ENCODE results near the gene RPL5.
"Not testable (repeated sequence)": the region's sequence is repeated elsewhere in the genome, so short reads cannot be mapped to it uniquely, and the experiment has no call there.

Gene RPL5

DNA sequence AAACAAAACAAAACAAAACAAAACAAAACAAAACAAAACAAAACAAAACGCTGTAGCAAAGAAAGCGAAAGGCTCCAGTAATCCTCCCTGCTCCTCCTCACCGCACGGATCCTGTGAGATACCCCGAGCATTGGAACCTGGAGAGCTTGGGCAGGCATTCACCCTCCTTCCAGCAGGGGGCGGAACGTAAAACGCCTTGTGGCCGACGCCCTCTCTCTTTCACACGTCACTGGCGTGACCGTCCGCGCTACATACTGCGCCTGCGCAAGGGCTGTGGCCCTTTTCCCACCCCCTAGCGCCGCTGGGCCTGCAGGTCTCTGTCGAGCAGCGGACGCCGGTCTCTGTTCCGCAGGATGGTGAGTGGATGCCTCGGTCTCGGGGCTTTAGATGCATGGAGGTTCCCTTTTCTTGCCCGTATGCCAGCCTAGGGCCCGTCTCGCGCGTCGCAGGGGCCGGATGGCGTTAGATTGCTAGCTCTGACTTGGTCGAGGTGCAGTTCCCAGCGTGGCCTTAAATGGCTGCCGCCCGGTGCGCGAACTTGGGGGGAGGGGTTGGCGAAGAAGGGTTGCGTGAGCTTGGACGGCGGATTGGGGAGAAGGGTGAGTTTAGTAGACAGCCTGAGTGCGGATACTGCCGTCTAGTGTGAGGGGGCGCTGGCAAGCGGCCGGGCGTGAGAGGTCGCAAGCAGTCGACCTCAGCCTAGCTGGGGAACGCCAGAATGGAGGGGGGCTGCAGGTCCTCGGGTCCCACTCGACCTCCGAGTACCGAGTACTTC, at the start of gene RPL5:
TSS of gene RPL5 (plus strand) at position 279 of the 775 bp plus-strand sequence. CDS start at position 354, 75 bp downstream.
- peak; percentile 97 for DNase-seq (ENCODE audit: low spot score)

DNA sequence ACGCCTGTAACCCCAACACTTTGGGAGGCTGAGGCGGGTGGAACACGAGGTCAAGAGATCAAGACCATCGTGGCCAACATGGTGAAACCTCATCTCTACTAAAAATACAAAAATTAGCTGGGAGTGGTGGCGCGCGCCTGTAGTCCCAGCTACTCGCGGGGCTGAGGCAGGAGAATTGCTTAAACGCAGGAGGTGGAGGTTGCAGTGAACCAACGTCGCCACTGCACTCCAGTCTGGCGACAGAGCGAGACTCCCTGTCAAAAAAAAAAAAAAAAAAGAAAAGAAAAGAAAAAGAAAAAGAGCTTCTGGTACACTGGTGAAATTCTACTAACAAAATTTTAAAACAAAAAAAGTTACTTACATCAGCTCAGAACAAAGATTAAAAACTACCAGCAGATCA, 48.3 kb upstream of the RPL5 start:
- not testable (repeated sequence) for DNase-seq (ENCODE audit: low spot score)

DNA sequence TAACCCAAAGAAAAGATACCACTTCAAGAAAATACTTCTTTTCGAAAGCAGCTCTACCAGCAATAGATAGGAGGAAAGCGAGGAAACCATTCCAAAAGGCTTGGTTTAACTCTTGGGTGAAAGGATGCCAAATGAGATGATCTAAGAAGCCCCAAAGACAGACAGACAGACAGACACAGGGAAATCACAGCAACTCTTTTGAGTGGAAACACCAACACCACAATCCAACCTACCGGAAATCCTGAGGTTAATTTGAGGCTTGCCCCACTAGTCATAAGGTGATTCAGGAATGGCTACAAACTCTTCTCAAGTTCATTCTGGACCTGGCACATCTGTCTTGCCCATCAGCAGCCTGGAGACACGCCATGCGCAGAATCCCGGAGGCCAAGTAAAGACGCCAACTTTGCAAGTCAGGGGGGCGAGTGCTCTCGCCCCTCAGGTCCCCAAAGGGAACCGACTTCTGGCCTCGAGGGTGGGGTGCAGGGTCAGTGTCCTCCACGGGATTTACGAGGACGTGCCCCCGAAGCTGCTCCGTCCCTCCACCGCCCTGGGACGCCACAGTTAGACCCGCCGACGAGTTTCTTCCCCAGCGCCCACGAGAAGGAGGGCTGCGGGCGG, 47.7 kb upstream of the RPL5 start:
- peak; percentile 22 for DNase-seq (ENCODE audit: low spot score)

DNA sequence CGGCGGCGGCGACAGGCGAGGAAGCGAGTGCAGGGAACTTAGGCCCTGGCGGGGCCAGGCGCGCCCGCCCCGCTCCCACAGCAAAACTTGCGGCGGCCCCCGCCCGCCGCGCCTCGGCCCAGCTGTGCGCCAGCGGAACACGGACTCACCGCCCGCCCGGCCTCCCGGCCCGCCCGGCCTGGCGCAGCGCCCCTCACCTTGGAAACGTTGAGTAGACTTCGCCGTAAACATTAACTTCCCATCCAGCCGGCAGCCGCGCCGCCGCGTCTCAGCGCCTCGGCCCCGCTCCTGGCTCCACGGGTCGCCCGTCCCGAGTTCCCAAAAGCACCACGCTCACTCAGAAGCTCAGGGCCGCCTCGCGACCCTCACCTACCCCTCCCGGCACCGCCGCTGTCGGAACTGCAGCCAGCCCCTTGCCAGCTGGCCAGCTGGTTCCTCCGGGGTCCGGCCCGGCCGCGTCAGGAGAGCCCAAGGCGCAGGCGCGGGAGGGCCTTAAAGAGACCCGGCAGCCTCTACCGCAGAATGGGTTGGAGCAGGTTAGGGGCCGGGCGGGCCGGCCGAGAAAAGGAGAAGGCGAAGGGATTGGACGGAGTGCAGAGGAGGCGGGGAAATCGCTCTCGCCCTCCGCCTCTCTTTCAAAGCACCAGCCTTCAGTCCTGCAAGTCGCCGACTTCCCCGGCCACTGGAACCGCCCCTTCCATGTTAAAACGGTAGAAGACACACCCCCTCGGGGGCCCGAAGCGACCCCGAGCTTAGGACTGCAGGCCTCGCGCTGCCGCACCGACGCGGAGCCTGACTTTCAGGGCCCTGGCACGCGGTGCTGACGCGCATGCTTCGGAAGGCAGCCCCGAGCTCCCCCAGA, 47.0 kb upstream of the RPL5 start, which contains the start of gene EVI5:
TSS of gene EVI5 (minus strand) at position 470 of the 862 bp plus-strand sequence. CDS start 48,562 bp downstream, outside the sequence.
- peak; percentile 42 for DNase-seq (ENCODE audit: low spot score)

DNA sequence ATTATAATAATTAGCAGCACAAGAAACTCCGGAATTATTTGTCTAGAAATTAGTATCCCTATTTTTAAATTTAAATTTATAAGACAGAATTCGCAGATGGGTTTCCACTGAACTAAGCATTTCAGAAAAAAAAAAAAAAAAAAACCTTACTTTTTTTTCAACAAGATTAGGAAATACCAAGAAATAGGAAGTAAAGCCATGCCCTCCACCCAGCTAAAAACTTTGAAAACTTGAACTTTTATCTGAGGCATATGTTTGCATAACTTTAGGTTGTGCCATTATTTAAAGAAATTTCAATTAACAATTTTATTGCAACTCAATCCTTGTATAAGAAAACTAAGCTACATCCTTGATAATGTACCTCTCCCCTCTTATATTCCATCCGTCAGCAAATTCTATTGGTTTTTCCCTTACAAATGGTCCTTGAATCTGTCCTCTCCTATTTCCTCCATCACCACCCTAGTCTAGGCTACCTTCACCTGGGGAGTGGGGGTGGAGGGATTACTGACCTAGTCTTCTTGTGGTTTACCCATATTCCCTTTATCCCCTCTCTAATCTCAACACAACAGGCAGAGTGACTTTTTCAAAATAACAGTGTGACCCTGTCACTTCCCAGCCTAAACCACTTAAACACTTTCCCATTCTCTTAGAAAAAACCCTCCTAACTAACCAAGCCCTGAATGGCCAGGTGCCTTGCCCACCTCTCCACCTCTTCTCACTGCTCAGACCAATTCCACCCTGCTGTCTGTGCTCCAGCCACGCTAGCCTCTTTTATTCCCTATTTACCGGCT, 45.5 kb upstream of the RPL5 start:
- no peak for DNase-seq (ENCODE audit: low spot score)

DNA sequence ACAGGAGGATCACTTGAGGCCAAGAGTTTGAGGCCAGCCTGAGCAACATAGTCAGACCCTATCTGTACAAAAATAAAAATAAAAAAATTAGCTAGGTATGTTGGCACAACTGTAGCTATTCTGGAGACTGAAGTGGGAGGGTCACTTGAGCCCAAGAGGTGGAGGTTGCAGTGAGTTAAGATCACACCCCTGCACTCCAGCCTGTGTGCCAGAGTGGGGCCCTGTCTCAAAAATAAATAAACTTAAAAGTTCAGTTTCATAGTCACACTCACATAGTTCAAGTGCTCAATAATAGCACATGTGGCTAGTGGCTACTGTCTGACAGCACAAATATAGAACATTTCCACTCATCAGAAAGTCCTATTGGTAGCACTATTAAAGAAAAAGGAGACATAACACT, 41.8 kb upstream of the RPL5 start:
- no peak for DNase-seq (ENCODE audit: low spot score)

DNA sequence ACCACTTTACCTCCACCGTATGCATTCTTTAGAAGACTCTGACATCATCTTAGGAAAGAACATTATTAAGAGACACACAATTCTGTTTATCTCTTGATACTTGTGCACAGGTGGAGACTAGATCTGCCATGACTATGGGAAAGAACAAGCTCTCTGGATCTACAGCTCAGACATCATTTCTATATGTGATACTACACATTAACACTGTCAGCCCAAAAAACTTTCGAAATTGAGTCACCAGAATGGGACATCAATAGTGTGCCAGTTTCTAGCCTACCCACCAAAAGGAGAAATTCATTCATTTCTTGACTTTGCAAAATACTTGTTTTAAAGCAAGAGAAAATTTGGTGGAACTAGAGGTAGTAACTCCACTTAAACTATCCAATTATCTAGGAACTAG, 41.0 kb upstream of the RPL5 start:
- no peak for DNase-seq (ENCODE audit: low spot score)

DNA sequence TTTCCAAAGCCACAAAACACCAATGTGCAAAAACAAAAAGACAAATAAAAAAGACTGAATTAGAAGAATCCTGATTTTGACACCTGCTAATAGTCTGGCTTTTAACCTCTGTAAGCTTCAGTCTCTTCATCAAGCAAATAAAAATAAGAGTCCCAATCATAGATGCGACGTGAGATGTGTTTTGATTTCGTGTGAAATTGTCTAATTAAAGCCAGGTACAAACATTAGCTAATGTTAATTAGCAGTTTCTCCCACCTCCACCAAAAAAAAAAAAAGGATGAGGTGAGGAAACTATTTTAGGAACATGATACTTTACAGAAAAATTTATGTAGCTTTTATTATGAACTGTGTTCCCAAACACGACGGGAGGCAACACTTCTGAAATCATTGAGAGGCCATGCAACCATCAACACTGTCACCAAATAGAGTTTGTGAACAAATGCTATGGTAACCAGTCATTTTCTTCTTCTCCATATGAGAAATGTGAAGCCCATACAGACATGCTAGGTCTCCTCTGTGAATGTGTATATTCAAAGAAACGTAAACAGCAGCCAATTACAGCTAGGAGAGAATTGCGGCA, 40.3 kb upstream of the RPL5 start:
- no peak for DNase-seq (ENCODE audit: low spot score)

DNA sequence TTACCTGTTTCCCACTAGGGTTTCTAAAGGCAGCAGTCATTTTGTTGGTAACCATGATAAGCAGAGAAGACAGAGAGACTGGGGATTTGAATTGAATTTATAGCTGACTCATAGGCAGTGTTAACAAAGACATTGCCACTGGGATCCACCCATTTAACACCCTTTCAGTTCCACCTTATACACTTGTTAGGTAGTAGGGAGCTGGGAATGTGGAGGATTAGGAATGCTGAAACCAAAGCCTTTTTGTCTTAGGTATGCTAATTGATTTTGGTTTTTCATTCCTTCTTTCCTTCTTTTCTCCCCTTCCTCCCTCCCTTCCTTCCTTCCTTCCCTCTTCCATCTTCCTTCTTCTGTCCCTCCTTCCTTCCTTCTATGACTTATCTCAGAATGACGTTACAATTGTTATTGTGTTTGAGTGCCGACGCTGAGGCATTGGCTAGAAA, 39.5 kb upstream of the RPL5 start:
- DNase-seq (ENCODE audit: low spot score): no peak

DNA sequence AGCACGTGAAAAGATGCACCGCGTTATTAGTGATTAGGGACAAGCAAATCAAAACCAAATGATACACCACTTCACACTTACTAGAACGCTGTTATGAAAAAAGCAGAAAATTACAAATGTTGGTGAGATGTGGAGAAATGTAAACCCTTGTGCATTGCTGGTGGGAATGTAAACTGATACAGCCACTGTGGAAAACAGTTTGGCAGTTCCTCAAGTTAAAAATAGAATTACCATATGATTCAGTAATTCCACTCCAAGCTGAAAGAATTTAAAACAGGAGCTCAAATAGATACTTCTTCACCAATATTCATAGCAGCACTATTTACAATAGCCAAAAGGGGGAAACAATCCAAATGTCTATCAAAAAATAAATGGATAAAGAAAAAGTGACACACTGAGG, 36.7 kb upstream of the RPL5 start:
- DNase-seq (ENCODE audit: low spot score): no peak

DNA sequence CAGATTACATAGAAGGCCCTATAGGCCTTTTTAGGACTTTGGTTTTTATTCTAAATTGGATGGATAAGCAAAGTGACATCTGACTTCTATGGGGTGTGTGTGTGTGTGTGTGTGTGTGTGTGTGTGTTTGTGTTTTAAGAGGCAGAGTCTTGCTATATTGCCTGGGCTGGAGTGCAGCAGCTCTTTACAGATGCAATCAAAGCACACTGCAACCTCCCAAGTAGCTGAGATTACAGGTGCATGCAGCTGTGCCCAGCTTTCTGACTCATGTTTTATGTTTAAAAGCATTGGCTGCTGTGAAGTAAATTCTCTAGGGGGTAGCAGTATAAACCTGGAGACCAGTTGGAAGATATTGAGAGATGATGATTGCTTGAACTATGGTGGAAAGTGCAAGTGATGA, 34.5 kb upstream of the RPL5 start:
- DNase-seq (ENCODE audit: low spot score): no peak

DNA sequence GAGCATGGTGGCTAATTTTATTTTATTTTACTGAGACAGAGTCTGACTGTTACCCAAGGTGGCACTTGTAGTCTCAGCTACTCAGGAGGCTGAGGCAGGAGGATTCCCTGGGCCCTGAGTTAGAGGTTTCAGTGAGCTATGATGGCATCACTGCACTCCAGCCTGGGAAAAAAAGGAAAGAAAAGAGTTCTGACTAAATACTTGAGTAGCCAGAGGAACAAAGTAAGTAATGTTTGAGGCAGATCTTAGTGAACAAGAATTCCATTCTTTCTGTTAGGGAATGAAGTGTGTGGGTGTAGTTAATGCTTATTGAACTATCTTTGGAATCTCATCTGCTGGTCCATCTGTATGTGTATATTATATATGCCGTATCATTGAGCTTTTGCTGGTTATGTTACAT, 33.9 kb upstream of the RPL5 start:
- no peak for DNase-seq (ENCODE audit: low spot score)

DNA sequence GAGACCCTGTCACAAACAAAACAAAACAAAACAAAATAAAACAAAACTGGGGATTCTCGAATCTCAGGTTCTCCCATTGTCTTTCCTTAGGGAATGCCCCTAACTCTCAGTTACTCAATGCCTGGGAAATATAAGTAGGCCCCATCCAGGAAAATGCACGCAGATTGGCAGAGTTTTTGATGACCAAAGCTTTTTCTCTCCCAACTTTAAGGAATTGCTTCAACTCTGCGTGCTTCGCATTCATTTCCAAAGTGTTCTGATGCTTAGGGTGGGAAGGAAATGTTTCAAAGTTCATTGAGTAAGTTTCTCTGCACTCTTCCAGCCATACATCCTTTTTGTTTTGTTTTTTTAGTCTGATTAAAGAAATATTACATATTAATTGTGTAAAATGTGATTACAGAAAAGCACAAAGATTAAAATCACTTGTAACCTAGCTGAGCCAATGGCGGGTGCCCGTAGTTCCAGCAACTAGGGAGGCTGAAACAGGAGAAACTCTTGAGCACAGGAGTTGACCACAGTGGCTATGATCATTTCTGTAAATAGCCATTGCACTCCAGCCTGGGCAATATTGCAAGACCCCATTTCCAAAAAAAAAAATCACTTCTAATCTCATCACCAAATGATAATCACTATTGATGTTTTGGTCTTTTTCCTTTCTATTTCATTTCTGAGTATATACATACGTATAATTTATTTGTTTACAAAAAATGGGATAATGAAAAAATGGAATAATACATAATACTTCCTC, 28.5 kb upstream of the RPL5 start:
- DNase-seq (ENCODE audit: low spot score): no peak

DNA sequence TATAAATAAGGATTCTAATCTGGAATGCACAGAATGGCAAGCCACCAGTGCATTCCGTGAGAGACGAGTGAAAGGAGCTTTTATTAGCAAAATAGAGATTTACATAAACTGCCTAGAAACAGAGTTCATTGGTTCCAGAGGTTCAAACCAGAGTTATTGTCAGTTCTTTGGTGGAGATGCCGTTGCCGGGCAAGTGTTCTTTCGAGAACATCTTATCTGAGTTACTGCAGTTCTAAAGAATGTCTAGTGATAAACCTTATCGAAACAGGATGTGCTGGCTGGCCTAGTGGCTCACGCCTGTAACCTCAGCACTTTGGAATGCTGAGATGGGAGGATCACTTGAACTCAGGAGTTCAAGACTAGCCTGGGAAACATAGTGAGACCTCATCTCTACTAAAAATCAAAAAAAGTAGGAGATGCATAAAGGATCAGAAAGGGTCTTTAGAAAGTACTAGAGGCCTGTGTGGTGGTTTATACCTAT, 27.1 kb upstream of the RPL5 start:
- no peak for DNase-seq (ENCODE audit: low spot score)

DNA sequence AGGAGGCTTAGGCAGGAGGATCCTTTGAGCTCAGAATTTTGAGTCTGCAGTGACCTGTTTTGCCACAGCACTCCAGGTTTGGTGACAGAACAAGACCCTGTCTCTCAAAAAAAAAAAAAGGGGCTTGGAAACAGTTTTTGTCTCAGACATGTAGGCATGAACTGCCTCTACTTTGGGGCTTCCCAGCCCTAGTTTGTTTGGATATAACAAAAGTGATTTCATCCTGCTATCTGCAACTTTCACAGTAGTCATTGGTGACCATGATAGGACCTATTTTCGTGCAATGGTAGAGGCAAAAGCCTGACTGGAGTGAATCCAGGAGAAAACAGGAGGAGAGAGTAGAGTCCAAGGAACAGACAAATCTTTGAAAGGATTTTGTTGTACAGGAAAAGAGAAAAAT, 26.6 kb upstream of the RPL5 start:
- no peak for DNase-seq (ENCODE audit: low spot score)

DNA sequence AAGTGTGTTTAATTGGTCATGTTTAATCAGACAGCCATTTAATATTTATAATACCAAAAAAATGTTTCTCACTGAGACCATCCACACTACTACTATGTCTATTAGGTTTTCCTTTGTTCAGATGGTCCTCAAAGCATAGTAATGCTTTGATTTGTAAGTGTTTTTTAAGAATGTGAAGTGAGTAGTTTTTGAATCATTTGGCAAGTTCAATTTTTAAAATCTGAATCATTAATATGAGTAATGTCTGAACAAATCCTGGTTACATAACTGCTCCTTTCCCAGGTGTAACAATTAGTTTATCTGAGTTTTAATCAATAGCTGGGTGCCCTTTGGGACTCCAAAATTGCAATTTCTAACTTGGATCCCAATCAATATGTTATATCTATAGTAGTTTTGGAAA, 23.5 kb upstream of the RPL5 start:
- DNase-seq (ENCODE audit: low spot score): no peak

DNA sequence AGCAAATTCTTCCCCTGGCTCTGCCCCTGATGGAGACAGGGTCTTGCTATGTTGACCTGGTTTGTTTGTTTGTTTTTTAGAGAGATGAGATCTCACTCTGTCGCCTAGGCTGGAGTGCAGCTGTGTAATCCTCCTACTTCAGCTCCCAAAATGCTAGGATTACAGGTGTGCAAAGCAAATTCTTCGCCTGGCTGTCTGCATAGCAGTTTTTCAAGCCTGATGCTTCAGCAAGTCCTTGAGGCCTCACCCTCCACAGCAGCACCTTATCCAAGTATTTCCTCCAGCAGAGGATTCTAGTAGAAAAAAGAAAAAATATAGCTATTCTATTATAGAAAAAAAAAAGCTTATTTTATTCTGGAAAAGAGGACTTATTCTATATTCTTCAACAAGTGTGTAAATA, 15.1 kb upstream of the RPL5 start:
- DNase-seq (ENCODE audit: low spot score): no peak

DNA sequence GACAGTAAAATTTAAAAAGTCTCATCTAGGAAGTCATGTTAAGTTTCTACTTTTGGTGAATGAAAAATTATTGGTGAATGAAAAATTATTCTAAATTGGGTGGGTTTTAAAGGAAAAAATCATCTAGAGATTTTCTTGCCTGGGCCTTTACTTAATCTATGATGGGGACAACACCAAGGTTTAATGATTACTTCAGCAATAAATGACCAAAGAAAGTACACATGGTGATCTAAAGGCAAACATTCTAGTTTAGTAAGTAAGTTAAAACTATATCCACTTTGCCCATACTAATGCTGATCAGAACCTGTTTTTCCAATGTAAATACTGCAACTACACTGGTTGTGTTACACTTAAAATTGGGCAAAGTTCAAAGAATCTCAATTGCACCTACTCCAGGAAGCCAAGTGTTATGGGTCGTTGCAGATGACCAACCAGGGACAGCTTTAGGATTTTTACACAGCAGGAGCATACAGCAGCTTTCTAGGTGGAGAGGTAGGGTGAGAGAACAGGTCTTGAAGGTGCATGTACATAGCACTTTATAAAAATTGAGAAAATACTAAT, 14.6 kb upstream of the RPL5 start:
- no peak for DNase-seq (ENCODE audit: low spot score)

DNA sequence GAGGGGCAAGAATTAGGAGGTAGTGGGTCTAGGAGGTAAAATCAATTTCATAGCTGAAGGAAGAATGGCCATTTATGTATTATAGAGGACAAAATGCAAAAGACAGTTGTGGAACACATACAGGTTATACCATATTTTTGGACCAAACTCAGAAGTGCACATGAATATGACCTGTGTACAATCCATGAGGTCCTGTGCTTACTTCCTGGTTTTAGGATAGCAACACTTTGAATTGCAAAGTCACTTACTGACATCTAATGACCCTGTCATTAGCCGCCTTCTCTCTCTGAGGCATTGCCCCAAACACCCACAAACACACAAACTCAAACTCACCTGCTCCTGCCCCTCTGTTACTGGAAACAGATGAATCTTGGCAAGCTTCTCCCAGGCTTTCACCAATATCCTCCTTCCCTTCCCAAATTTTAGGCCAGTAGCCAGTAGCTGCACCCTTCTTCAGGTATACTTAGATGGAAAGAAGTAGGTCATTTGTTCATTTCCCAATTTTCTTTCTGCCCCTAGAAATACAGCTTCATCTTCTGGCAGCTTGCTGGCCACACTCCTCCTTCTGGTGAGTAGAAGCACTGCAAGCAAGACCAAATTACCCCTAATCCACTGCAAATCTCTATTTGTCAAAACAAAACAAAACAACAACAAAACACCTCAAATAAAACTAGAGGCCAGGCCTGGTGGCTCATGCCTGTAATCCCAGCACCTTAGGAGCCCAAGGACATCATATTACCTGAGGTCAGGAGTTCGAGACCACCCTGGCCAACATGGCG, 13.7 kb upstream of the RPL5 start:
- peak; percentile 25 for DNase-seq (ENCODE audit: low spot score)
